ENCODE measurements around the gene TEX9. TPM values are rescaled to one million over a fixed set of nuclear protein-coding genes. Genes with fewer than 3 reads are reported as not detected.

Gene TEX9
- total RNA-seq, 2 experiments from 2014 or later = 0.71 to 1.1 TPM

- ChIA-PET CTCF (no interaction called here), POLR2A (no interaction called here)
- no peak for DNase-seq
- Mint-ChIP-seq H3K4me1 (peaks cover 14% of the 10 kb centered on the region), H3K27ac (no peak overlapping the region), H3K9me3 (no peaks in the 10 kb centered on the region), H3K4me3 (no peak overlapping the region), H3K36me3 (ENCODE audit: low read depth) (no peaks in the 10 kb centered on the region), H3K27me3 (peaks cover 7% of the 10 kb centered on the region)
Observed at GRCh38 chr15:56471440-56472069, 106.3 kb downstream of the TEX9 start.

DNA sequence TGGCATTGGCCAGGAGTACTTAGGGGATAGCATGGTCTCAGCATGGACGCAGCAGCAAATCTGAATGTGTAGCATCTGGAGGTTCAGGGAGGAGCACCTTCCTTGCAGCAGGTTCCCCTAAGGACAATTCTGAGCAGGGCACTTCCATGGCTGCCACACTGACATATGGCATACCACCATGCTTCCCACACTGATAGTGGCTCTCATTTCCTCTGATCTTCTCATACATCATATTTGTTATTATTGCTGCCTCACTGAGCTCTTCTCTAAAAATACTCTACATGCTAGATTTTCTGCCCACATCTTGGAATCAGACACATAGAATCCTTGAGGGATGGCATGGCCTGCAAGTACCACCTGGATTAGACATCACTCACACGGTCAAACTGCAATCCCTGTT is 107.1 kb downstream of the TEX9 start:
- DNase-seq = no peak
- Mint-ChIP-seq H3K36me3 (ENCODE audit: low read depth) (no peaks in the 10 kb centered on the region), H3K27ac (no peak overlapping the region), H3K4me3 (no peak overlapping the region), H3K9me3 (no peaks in the 10 kb centered on the region), H3K27me3 (peaks cover 7% of the 10 kb centered on the region), H3K4me1 (peaks cover 13% of the 10 kb centered on the region)
- ChIA-PET CTCF (no interaction called here), POLR2A (no interaction called here)

DNA sequence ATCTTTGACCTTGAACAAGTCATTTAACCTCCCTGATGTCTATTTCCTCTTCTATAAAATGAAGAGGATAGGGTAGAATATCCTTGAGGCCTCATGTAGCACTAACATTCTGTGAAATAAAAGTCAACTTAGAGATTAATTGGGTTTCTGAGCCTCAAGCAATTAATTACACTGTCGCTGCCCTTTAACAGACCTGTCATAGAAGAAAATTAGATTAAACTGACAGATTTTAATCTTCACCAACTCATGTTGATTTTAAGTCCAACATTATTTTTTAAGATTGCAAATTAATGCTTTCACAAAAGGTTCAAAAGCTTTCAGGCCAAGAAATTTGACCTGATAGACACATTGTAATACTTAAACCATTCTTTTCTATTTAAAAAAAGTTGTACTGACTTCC is 107.8 kb downstream of the TEX9 start:
- H3K4me1 Mint-ChIP-seq = peaks cover 9% of the 10 kb centered on the region
- no peak for DNase-seq
- H3K27me3 Mint-ChIP-seq = peaks cover 8% of the 10 kb centered on the region
- H3K27ac Mint-ChIP-seq = no peak overlapping the region
- CTCF ChIA-PET = no interaction called here
- H3K4me3 Mint-ChIP-seq = no peak overlapping the region
- no peaks in the 10 kb centered on the region for H3K9me3 Mint-ChIP-seq
- no peaks in the 10 kb centered on the region for H3K36me3 Mint-ChIP-seq (ENCODE audit: low read depth)
- POLR2A ChIA-PET = no interaction called here

- Mint-ChIP-seq H3K4me1 (no peaks in the 10 kb centered on the region), H3K27me3 (peaks cover 16% of the 10 kb centered on the region), H3K9me3 (peaks cover 4% of the 10 kb centered on the region), H3K27ac (no peak overlapping the region), H3K4me3 (no peak overlapping the region), H3K36me3 (ENCODE audit: low read depth) (no peaks in the 10 kb centered on the region)
- CTCF ChIA-PET = no interaction called here
- DNase-seq = no peak
- POLR2A ChIA-PET = no interaction called here
Observed at GRCh38 chr15:56475351-56475750, 110.1 kb downstream of the TEX9 start.

Other genes with a start within 250 kb of the TEX9 start
- gene RFX7, start 121.5 kb upstream of the TEX9 start, total RNA-seq = 10 to 100 TPM; 33.8 to 42.5 TPM
- under 1 TPM; 0.23 to 0.79 TPM for gene MNS1, start 99.7 kb downstream of the TEX9 start, total RNA-seq